GM23338 (cell line): ENCODE data around the gene DNTTIP2. TPM values are rescaled to one million over a fixed set of nuclear protein-coding genes. Genes with fewer than 3 reads are reported as not detected.
A peak's percentile ranks its signal among the peaks of the same experiment; 100 is the strongest.
"Not testable (repeated sequence)": the region's sequence is repeated elsewhere in the genome, so short reads cannot be mapped to it uniquely, and the experiment has no call there.

Experiments used
- ATAC-seq: fragments of 200-7000 bp; cut with Tn5 transposase; 3 replicates; pipeline ENCODE4 v1.9.1; 2020
- DNase-seq: peaks from one replicate; pipeline ENCODE4 v3.0.0-alpha.2; 2015; ENCODE audit warnings: low spot score
- H2AFZ ChIP-seq: fragments of 200-600 bp; sonication (generic); 2 replicates; pipeline ENCODE4 v1.8.0; 2016; ENCODE audit warnings: antibody characterized with exemption, mild to moderate bottlenecking, moderate library complexity
- H3F3A ChIP-seq: fragments of 200-600 bp; sonication (generic); replicated peaks from 2 replicates; pipeline ENCODE4 v1.8.0; 2017; ENCODE audit warnings: antibody characterized with exemption, mixed run types, low read depth
- H3K27ac ChIP-seq: fragments of 200-600 bp; sonication (generic); 2 replicates; pipeline ENCODE4 v1.6.1; 2016; ENCODE audit warnings: low read depth
- H3K27me3 ChIP-seq: fragments of 200-600 bp; sonication (generic); 2 replicates; pipeline ENCODE4 v1.8.0; 2016; ENCODE audit warnings: mild to moderate bottlenecking, mixed run types, moderate library complexity; ENCODE audit not compliant: insufficient read depth
- H3K36me3 ChIP-seq: fragments of 200-600 bp; sonication (generic); 2 replicates; pipeline ENCODE4 v1.8.0; 2016; ENCODE audit warnings: mild to moderate bottlenecking; ENCODE audit not compliant: insufficient read depth
- H3K4me1 ChIP-seq: fragments of 200-600 bp; sonication (generic); 2 replicates; pipeline ENCODE4 v1.8.0; 2016; ENCODE audit warnings: mild to moderate bottlenecking, moderate library complexity; ENCODE audit not compliant: insufficient read depth
- H3K4me2 ChIP-seq: fragments of 200-600 bp; sonication (generic); 2 replicates; pipeline ENCODE4 v1.7.1; 2017; ENCODE audit warnings: mixed run types
- H3K4me3 ChIP-seq: fragments of 200-600 bp; sonication (generic); 2 replicates; pipeline ENCODE4 v1.6.1; 2016; ENCODE audit warnings: mixed run types
- H3K79me2 ChIP-seq: fragments of 200-600 bp; sonication (generic); replicated peaks from 2 replicates; pipeline ENCODE4 v1.8.0; 2017; ENCODE audit warnings: mild to moderate bottlenecking; ENCODE audit not compliant: insufficient read depth
- H3K9me2 ChIP-seq: fragments of 200-600 bp; sonication (generic); 2 replicates; pipeline ENCODE4 v1.8.0; 2017; ENCODE audit not compliant: insufficient read depth
- H4K20me1 ChIP-seq: fragments of 200-600 bp; sonication (generic); replicated peaks from 2 replicates; pipeline ENCODE4 v1.8.0; 2017; ENCODE audit warnings: mild to moderate bottlenecking; ENCODE audit not compliant: insufficient read depth
- H3K27ac Mint-ChIP-seq: 2 replicates; pipeline ENCODE4 v1.8.0; 2020; ENCODE audit warnings: inconsistent platforms, mild to moderate bottlenecking, moderate library complexity, mixed read lengths
- H3K27me3 Mint-ChIP-seq: 3 replicates; pipeline ENCODE4 v1.8.0; 2022; ENCODE audit warnings: low read depth, mild to moderate bottlenecking, moderate library complexity, mixed read lengths, inconsistent platforms; ENCODE audit not compliant: insufficient read depth, poor library complexity
- H3K36me3 Mint-ChIP-seq: 3 replicates; pipeline ENCODE4 v1.8.0; 2021; ENCODE audit warnings: low read depth, mild to moderate bottlenecking, inconsistent platforms, moderate library complexity, mixed read lengths
- H3K4me1 Mint-ChIP-seq: 3 replicates; pipeline ENCODE4 v1.8.0; 2020; ENCODE audit warnings: mild to moderate bottlenecking, inconsistent platforms, mixed read lengths
- H3K4me3 Mint-ChIP-seq: 3 replicates; pipeline ENCODE4 v1.8.0; 2021; ENCODE audit warnings: moderate library complexity, mild to moderate bottlenecking, inconsistent platforms, mixed read lengths
- H3K9me3 Mint-ChIP-seq: 3 replicates; pipeline ENCODE4 v1.8.0; 2020; ENCODE audit warnings: moderate library complexity, mild to moderate bottlenecking, inconsistent platforms, mixed read lengths
- CREB1 ChIP-seq: fragments of 250-450 bp; sonication (Bioruptor Pico); IDR thresholded peaks from 2 replicates; pipeline ENCODE4 v1.5.0; 2020; ENCODE audit warnings: low read depth, mild to moderate bottlenecking, moderate library complexity
- EZH2 ChIP-seq: fragments of 200-600 bp; sonication (generic); IDR thresholded peaks from one replicate; pipeline ENCODE4 v1.8.0; 2017; ENCODE audit warnings: antibody characterized with exemption, mild to moderate bottlenecking, low read depth; ENCODE audit not compliant: unreplicated experiment
- EZH2phosphoT487 ChIP-seq: fragments of 200-600 bp; sonication (generic); IDR thresholded peaks from one replicate; pipeline ENCODE4 v1.8.1; 2018; ENCODE audit warnings: antibody characterized with exemption; ENCODE audit not compliant: unreplicated experiment
- NANOG ChIP-seq: IDR thresholded peaks from 2 replicates; pipeline ENCODE4 v1.6.1; 2016; ENCODE audit warnings: antibody characterized with exemption, borderline replicate concordance
- POLR2AphosphoS5 ChIP-seq: IDR thresholded peaks from 2 replicates; pipeline ENCODE4 v1.6.1; 2016; ENCODE audit warnings: antibody characterized with exemption, low read depth
- STAT1 ChIP-seq: IDR thresholded peaks from one replicate; pipeline ENCODE4 v1.6.1; 2016; ENCODE audit warnings: antibody characterized with exemption; ENCODE audit not compliant: unreplicated experiment
- ZNF114 ChIP-seq: fragments of 250-450 bp; sonication (Bioruptor Pico); IDR thresholded peaks from 2 replicates; pipeline ENCODE4 v1.5.0; 2020; ENCODE audit warnings: mild to moderate bottlenecking, moderate library complexity
- ZNF331 ChIP-seq: fragments of 250-450 bp; sonication (Bioruptor Pico); IDR thresholded peaks from 2 replicates; pipeline ENCODE4 v1.5.0; 2020; ENCODE audit warnings: low read depth, mild to moderate bottlenecking, moderate library complexity
- polyA plus RNA-seq: library from polyadenylated mRNA; unstranded; fragments of >200 nt; fragmentation: Nextera tagmentation; extraction: Ambion mirVana; gene quantifications from 2 replicates; pipeline ENCODE4 v1.2.1, GENCODE V29; 2016
- total RNA-seq: library from RNA; depleted of rRNA; stranded (reverse); fragments of >200 nt; shearing (Covaris generic); gene quantifications from 2 replicates; pipeline ENCODE4 v1.2.3, GENCODE V29; 2014
- TF ChIP-seq, protein P1 (sequence below): fragments of 250-450 bp; sonication (Bioruptor Pico); IDR thresholded peaks from 2 replicates; pipeline ENCODE4 v1.5.0; 2020; ENCODE audit warnings: mild to moderate bottlenecking, moderate library complexity
- TF ChIP-seq, protein P2 (sequence below): IDR thresholded peaks from 2 replicates; pipeline ENCODE4 v1.6.1; 2016; ENCODE audit warnings: antibody characterized with exemption
- TF ChIP-seq, protein P3 (sequence below), 2 experiments: fragments of 200-600 bp in 1 of 2; sonication (generic) in 1 of 2; conservative IDR thresholded peaks; 2 replicates each; pipeline versions ENCODE4 v1.5.1 to v1.6.1; 2016 to 2017; ENCODE audit warnings: antibody characterized with exemption in 2 of 2, low read depth in 2 of 2, mild to moderate bottlenecking in 2 of 2, moderate library complexity in 1 of 2

Gene DNTTIP2
- total and polyA plus RNA-seq, 2 experiments from 2014 or later: 48.1 to 91.3 TPM

DNA sequence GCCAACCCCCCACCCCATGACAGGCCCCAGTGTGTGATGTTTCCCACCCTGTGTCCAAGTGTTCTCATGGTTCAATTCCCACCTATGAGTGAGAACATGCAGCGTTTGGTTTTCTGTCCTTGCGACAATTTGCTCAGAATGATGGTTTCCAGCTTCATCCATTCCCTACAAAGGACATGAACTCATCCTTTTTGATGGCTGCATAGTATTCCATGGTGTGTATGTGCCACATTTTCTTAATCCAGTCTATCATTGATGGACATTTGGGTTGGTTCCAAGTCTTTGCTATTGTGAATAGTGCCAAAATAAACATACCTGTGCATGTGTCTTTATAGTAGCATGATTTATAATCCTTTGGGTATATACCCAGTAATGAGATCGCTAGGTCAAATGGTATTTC lies 31.9 kb upstream of the DNTTIP2 start:
- not testable (repeated sequence) for H3K27me3 ChIP-seq, H2AFZ ChIP-seq, H3K4me3 Mint-ChIP-seq, H4K20me1 ChIP-seq, H3K27me3 Mint-ChIP-seq, H3K27ac ChIP-seq, ATAC-seq, H3K9me3 Mint-ChIP-seq, H3F3A ChIP-seq, H3K4me2 ChIP-seq, H3K27ac Mint-ChIP-seq, H3K4me3 ChIP-seq, H3K36me3 ChIP-seq, H3K36me3 Mint-ChIP-seq, H3K9me2 ChIP-seq, DNase-seq
- H3K4me1 Mint-ChIP-seq: peaks cover 12% of the 10 kb centered on the region
- Histone ChIP-seq H3K79me2 (peaks cover 27% of the 10 kb centered on the region), H3K4me1 (peaks cover 12% of the 10 kb centered on the region)

DNA sequence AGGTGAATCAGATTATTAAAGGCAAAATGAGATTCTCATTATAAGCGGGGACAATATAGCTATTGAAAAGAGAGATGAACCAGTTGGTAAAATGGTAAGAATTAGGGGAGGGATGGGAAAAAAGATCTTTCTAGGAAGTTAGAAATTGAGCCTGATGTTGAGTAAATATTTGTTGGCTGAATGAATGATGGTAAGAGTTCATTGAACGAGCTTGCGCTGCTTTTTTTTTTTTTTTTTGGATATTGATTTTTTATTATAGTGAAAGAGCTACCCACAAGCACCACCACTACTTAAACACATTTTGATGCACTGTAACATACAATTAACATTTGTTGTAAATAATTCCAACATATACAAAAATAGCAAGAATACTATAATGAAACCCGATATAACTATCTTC lies 31.3 kb upstream of the DNTTIP2 start:
- Histone ChIP-seq H3K9me2 (peaks cover 3% of the 10 kb centered on the region; the same call in 1 of the 2 replicates), H3K79me2 (peaks cover 33% of the 10 kb centered on the region), H3K27me3 (peaks cover 9% of the 10 kb centered on the region; the same call in 1 of the 2 replicates), H3K4me3 (peak overlapping the region; percentile 80), H2AFZ (peak overlapping the region; percentile 48; the same call in 1 of the 2 replicates), H3K27ac (no peak overlapping the region), H3K36me3 (no peaks in the 10 kb centered on the region), H3F3A (no peaks in the 10 kb centered on the region), H4K20me1 (no peaks in the 10 kb centered on the region), H3K4me1 (peaks cover 16% of the 10 kb centered on the region), H3K4me2 (peak overlapping the region; percentile 75)
- Mint-ChIP-seq H3K4me1 (peaks cover 14% of the 10 kb centered on the region), H3K9me3 (peaks cover 2% of the 10 kb centered on the region; the same call in 1 of the 3 replicates), H3K27me3 (peaks cover 3% of the 10 kb centered on the region), H3K27ac (no peak overlapping the region), H3K36me3 (peaks cover 2% of the 10 kb centered on the region; the same call in 1 of the 3 replicates), H3K4me3 (peak overlapping the region; percentile 73)
- DNase-seq: no peak
- ATAC-seq: no peak
- TF ChIP-seq, protein P1, sequence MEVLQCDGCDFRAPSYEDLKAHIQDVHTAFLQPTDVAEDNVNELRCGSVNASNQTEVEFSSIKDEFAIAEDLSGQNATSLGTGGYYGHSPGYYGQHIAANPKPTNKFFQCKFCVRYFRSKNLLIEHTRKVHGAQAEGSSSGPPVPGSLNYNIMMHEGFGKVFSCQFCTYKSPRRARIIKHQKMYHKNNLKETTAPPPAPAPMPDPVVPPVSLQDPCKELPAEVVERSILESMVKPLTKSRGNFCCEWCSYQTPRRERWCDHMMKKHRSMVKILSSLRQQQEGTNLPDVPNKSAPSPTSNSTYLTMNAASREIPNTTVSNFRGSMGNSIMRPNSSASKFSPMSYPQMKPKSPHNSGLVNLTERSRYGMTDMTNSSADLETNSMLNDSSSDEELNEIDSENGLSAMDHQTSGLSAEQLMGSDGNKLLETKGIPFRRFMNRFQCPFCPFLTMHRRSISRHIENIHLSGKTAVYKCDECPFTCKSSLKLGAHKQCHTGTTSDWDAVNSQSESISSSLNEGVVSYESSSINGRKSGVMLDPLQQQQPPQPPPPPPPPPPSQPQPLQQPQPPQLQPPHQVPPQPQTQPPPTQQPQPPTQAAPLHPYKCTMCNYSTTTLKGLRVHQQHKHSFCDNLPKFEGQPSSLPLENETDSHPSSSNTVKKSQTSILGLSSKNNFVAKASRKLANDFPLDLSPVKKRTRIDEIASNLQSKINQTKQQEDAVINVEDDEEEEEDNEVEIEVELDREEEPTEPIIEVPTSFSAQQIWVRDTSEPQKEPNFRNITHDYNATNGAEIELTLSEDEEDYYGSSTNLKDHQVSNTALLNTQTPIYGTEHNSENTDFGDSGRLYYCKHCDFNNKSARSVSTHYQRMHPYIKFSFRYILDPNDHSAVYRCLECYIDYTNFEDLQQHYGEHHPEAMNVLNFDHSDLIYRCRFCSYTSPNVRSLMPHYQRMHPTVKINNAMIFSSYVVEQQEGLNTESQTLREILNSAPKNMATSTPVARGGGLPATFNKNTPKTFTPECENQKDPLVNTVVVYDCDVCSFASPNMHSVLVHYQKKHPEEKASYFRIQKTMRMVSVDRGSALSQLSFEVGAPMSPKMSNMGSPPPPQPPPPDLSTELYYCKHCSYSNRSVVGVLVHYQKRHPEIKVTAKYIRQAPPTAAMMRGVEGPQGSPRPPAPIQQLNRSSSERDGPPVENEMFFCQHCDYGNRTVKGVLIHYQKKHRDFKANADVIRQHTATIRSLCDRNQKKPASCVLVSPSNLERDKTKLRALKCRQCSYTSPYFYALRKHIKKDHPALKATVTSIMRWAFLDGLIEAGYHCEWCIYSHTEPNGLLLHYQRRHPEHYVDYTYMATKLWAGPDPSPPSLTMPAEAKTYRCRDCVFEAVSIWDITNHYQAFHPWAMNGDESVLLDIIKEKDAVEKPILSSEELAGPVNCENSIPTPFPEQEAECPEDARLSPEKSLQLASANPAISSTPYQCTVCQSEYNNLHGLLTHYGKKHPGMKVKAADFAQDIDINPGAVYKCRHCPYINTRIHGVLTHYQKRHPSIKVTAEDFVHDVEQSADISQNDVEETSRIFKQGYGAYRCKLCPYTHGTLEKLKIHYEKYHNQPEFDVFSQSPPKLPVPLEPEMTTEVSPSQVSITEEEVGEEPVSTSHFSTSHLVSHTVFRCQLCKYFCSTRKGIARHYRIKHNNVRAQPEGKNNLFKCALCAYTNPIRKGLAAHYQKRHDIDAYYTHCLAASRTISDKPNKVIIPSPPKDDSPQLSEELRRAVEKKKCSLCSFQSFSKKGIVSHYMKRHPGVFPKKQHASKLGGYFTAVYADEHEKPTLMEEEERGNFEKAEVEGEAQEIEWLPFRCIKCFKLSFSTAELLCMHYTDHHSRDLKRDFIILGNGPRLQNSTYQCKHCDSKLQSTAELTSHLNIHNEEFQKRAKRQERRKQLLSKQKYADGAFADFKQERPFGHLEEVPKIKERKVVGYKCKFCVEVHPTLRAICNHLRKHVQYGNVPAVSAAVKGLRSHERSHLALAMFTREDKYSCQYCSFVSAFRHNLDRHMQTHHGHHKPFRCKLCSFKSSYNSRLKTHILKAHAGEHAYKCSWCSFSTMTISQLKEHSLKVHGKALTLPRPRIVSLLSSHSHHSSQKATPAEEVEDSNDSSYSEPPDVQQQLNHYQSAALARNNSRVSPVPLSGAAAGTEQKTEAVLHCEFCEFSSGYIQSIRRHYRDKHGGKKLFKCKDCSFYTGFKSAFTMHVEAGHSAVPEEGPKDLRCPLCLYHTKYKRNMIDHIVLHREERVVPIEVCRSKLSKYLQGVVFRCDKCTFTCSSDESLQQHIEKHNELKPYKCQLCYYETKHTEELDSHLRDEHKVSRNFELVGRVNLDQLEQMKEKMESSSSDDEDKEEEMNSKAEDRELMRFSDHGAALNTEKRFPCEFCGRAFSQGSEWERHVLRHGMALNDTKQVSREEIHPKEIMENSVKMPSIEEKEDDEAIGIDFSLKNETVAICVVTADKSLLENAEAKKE (CRISPR knock-in tag): no peak
- TF ChIP-seq, protein P2, sequence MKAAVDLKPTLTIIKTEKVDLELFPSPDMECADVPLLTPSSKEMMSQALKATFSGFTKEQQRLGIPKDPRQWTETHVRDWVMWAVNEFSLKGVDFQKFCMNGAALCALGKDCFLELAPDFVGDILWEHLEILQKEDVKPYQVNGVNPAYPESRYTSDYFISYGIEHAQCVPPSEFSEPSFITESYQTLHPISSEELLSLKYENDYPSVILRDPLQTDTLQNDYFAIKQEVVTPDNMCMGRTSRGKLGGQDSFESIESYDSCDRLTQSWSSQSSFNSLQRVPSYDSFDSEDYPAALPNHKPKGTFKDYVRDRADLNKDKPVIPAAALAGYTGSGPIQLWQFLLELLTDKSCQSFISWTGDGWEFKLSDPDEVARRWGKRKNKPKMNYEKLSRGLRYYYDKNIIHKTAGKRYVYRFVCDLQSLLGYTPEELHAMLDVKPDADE: no peak
- TF ChIP-seq STAT1: no peak
- TF ChIP-seq ZNF331 (CRISPR knock-in tag): no peak
- TF ChIP-seq NANOG: no peak
- no peak for TF ChIP-seq EZH2phosphoT487
- TF ChIP-seq, protein P3, sequence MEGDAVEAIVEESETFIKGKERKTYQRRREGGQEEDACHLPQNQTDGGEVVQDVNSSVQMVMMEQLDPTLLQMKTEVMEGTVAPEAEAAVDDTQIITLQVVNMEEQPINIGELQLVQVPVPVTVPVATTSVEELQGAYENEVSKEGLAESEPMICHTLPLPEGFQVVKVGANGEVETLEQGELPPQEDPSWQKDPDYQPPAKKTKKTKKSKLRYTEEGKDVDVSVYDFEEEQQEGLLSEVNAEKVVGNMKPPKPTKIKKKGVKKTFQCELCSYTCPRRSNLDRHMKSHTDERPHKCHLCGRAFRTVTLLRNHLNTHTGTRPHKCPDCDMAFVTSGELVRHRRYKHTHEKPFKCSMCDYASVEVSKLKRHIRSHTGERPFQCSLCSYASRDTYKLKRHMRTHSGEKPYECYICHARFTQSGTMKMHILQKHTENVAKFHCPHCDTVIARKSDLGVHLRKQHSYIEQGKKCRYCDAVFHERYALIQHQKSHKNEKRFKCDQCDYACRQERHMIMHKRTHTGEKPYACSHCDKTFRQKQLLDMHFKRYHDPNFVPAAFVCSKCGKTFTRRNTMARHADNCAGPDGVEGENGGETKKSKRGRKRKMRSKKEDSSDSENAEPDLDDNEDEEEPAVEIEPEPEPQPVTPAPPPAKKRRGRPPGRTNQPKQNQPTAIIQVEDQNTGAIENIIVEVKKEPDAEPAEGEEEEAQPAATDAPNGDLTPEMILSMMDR (conservative IDR thresholded peaks at IDR 0.05; ENCODE audit: low read depth in 2 of 2): no peak
- no peak for TF ChIP-seq ZNF114 (CRISPR knock-in tag)
- TF ChIP-seq CREB1 (CRISPR knock-in tag): no peak
- TF ChIP-seq POLR2AphosphoS5: no peak
- TF ChIP-seq EZH2: no peak
